ENCODE data around the gene JUN.

DNA sequence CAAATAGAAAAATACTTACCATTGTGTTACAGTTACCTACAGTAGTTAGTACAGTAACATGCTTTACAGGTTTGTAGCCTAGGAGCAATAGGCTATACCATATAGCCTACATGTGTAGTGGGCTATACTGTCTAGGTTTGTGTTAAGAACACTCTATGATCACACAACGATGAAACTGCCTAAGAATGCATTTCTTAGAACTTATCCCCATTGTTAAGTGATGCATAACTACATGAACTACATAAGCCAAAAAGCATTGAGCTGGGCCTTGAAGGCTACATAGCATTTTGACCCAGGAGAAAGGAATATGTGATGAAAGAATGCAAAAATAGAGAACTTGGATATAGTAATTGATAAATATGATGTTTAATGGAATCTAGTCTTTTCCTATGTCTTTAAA lies 46.4 kb upstream of the JUN start:
- TF ChIP-seq POLR2AphosphoS5 (IDR thresholded peaks at IDR 0.05) = no peak
- TF ChIP-seq, protein P1, sequence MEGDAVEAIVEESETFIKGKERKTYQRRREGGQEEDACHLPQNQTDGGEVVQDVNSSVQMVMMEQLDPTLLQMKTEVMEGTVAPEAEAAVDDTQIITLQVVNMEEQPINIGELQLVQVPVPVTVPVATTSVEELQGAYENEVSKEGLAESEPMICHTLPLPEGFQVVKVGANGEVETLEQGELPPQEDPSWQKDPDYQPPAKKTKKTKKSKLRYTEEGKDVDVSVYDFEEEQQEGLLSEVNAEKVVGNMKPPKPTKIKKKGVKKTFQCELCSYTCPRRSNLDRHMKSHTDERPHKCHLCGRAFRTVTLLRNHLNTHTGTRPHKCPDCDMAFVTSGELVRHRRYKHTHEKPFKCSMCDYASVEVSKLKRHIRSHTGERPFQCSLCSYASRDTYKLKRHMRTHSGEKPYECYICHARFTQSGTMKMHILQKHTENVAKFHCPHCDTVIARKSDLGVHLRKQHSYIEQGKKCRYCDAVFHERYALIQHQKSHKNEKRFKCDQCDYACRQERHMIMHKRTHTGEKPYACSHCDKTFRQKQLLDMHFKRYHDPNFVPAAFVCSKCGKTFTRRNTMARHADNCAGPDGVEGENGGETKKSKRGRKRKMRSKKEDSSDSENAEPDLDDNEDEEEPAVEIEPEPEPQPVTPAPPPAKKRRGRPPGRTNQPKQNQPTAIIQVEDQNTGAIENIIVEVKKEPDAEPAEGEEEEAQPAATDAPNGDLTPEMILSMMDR (IDR thresholded peaks at IDR 0.05) = no peak

All from breast epithelium (tissue), 3 donors.